ENCODE data around the gene MEP1A. TPM values are rescaled to one million over a fixed set of nuclear protein-coding genes. Genes with fewer than 3 reads are reported as not detected.

Gene MEP1A
- total RNA-seq, 3 donors from 2014 or later, result not detected

DNA sequence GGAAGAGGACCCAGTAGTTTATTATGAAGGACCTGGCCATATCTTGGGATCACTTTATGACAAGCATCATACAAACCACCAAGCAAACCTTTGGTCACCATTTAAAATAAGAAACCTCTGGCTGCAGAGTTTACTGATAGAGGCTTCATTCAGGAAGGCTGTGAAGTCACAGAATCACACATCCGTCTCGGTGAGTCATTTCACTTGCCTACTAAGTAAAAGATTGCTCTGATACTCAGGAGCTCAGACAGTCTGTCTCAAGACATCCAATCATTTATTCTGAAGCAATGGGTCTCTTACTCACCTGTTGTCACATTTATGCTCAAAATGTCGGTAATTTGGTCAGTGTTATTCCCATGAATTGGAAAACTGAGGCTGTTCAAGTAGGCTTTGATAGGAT lies 94.8 kb downstream of the MEP1A start:
- DNase-seq (no peak), ATAC-seq (no peak)
- H3K4me1 Mint-ChIP-seq (ENCODE audit: low read depth), result no peaks in the 10 kb centered on the region
- H3K27me3 Mint-ChIP-seq (ENCODE audit: low read depth), result no peaks in the 10 kb centered on the region
- H3K36me3 Mint-ChIP-seq (ENCODE audit: insufficient read depth), result no peaks in the 10 kb centered on the region
- no peak overlapping the region for H3K4me3 Mint-ChIP-seq
- no peaks in the 10 kb centered on the region for H3K9me3 Mint-ChIP-seq

DNA sequence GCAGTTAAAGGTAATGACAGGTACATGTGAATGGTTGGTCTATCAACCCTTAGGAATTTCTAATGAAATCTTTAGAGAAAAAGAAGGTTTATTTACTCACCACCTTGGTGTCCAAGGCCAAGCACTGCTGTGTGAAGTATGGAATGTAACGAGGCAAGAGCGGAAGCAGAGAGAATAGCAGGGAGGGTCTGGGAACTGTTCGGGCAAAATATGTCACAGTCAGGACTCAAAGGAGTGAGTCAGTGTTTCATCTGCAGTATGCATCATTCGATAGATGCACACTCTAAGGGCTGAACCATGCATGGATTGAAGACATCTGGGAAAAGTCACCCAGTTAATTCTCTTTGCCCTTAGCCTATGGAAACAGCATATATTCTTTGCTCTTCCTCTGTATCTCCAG lies 95.4 kb downstream of the MEP1A start:
- Mint-ChIP-seq H3K9me3 (no peaks in the 10 kb centered on the region), H3K4me1 (ENCODE audit: low read depth) (no peaks in the 10 kb centered on the region), H3K27me3 (ENCODE audit: low read depth) (no peaks in the 10 kb centered on the region), H3K4me3 (no peak overlapping the region), H3K36me3 (ENCODE audit: insufficient read depth) (no peaks in the 10 kb centered on the region)
- DNase-seq (no peak), ATAC-seq (no peak)

Other genes starting within 250 kb of the MEP1A start
- gene CYP39A1, start 140.6 kb upstream of the MEP1A start, total RNA-seq, result not detected
- gene SLC25A27, start 140.4 kb upstream of the MEP1A start, total RNA-seq, result under 1 TPM in 2 of 3 donors, not detected in 1; 0.30 to 0.35 TPM
- gene TDRD6, start 105.5 kb upstream of the MEP1A start, total RNA-seq, result not detected
- not detected for gene PLA2G7, start 58.0 kb upstream of the MEP1A start, total RNA-seq
- not detected for gene ANKRD66, start 46.5 kb upstream of the MEP1A start, total RNA-seq
- gene ADGRF5, start 128.5 kb downstream of the MEP1A start, total RNA-seq, result under 1 TPM; 0.03 to 0.14 (median 0.11) TPM
- gene ADGRF1, start 248.9 kb downstream of the MEP1A start, total RNA-seq, result under 1 TPM in 1 of 3 donors, not detected in 2; 0.13 TPM

Measured in activated T-cell treated with anti-CD3 and anti-CD28 coated beads, Interleukin-2, amount 50 U/mL, for 4 hours (primary cell).